HL-60 (cell line): ENCODE measurements around the gene SKAP2.

Source experiments
- DNase-seq, 2 experiments: peaks; one replicate each; pipeline ENCODE4 v3.0.0-alpha.2; 2010 to 2020; ENCODE audit warnings: low read depth in 1 of 2, low spot score in 1 of 2
- H3K27ac ChIP-seq: fragments of 250-450 bp; sonication (Bioruptor Pico); replicated peaks from 2 replicates; pipeline ENCODE4 v1.5.1; 2020; ENCODE audit warnings: mild to moderate bottlenecking, moderate library complexity
- H3K27me3 ChIP-seq: fragments of 250-450 bp; sonication (Bioruptor Pico); 2 replicates; pipeline ENCODE4 v1.5.1; 2021; ENCODE audit warnings: mild to moderate bottlenecking, moderate library complexity; ENCODE audit not compliant: insufficient read depth, poor library complexity, severe bottlenecking
- H3K4me3 ChIP-seq: replicated peaks from 2 replicates; pipeline ENCODE4 v1.5.1; 2011; ENCODE audit warnings: mild to moderate bottlenecking, control low read depth, low read length; ENCODE audit not compliant: insufficient read depth
- CTCF ChIP-seq: IDR thresholded peaks from one replicate; pipeline ENCODE4 v1.5.1; 2011; ENCODE audit warnings: low read length, control low read depth, inconsistent platforms; ENCODE audit not compliant: insufficient read depth
- GABPA ChIP-seq: IDR thresholded peaks from 2 replicates; pipeline ENCODE4 v1.6.1; 2012; ENCODE audit warnings: low read depth
- POLR2AphosphoS5 ChIP-seq: IDR thresholded peaks from 2 replicates; pipeline ENCODE4 v1.6.1; 2012; ENCODE audit warnings: low read depth
- REST ChIP-seq: IDR thresholded peaks from 2 replicates; pipeline ENCODE4 v1.6.1; 2012; ENCODE audit warnings: low read depth; ENCODE audit not compliant: insufficient replicate concordance
- SPI1 ChIP-seq: IDR thresholded peaks from 2 replicates; pipeline ENCODE4 v1.6.1; 2012; ENCODE audit warnings: low read depth, mild to moderate bottlenecking, borderline replicate concordance

Gene SKAP2

GRCh38 chr7:26670290-26670689 lies 194.1 kb downstream of the SKAP2 start:
- Histone ChIP-seq H3K4me3 (no peak overlapping the region), H3K27me3 (no peaks in the 10 kb centered on the region), H3K27ac (no peak overlapping the region)
- DNase-seq: no peak
- TF ChIP-seq CTCF (no peak), POLR2AphosphoS5 (no peak), SPI1 (no peak), GABPA (no peak)

- no peak overlapping the region for H3K4me3 ChIP-seq
- no peak for DNase-seq
- H3K27ac ChIP-seq: no peak overlapping the region
- H3K27me3 ChIP-seq: no peaks in the 10 kb centered on the region
- TF ChIP-seq REST (no peak), GABPA (no peak), CTCF (no peak), POLR2AphosphoS5 (no peak)
These were observed 195.6 kb downstream of the SKAP2 start for GRCh38 chr7:26668821-26669220.

- peak; percentile 62 for TF ChIP-seq CTCF
- no peak for TF ChIP-seq GABPA
- H3K27ac ChIP-seq: no peak overlapping the region
- peak; percentile 62 to 88 for DNase-seq
- H3K27me3 ChIP-seq: no peaks in the 10 kb centered on the region
- H3K4me3 ChIP-seq: no peak overlapping the region
These were observed 196.8 kb downstream of the SKAP2 start for GRCh38 chr7:26667514-26668133.

- Histone ChIP-seq H3K4me3 (no peak overlapping the region), H3K27ac (no peak overlapping the region), H3K27me3 (no peaks in the 10 kb centered on the region)
- TF ChIP-seq CTCF: no peak
- no peak for DNase-seq
These were observed 199.5 kb downstream of the SKAP2 start for GRCh38 chr7:26664735-26665416.
